Hepatocyte (in vitro differentiated cells): ENCODE data around the gene TFPI2.

ENCODE experiments used
- CTCF ChIP-seq: fragments of 200-600 bp; sonication (generic); IDR thresholded peaks from 2 replicates; pipeline ENCODE4 v1.5.1; 2016; ENCODE audit warnings: antibody characterized with exemption, mild to moderate bottlenecking; ENCODE audit not compliant: poor library complexity
- EZH2 ChIP-seq: fragments of 200-600 bp; sonication (generic); IDR thresholded peaks from 2 replicates; pipeline ENCODE4 v1.6.1; 2016; ENCODE audit warnings: antibody characterized with exemption, mild to moderate bottlenecking, borderline replicate concordance

DNA sequence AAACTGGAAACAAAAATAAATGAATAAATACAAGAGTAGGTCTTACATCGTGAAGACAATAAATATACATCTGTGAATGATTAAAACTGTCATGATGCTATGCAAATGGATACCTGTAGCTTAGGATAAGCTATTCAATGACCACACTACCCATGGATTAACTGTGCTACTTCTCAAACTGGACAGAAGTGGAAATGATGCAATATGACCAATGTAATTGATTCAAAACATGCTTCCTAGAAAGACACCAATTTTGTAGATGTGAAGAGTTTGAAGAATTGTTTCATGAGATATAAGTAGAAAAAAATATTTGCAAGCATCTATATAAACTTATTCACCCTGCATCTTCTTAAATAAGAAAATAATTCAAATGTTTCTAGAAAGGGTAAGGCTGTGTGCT, 36.1 kb downstream of the TFPI2 start:
- TF ChIP-seq CTCF (no peak), EZH2 (no peak)
